A549 (cell line): ENCODE data around the gene KLHL24. TPM values are rescaled to one million over a fixed set of nuclear protein-coding genes. Genes with fewer than 3 reads are reported as not detected.

Experiments
- ATAC-seq, 2 experiments: fragments of 200-7000 bp in 1 of 2; fragments of >200 bp in 1 of 2; cut with Nextera tagmentation in 1 of 2; cut with Tn5 transposase in 1 of 2; 3 replicates each; pipeline versions ENCODE4 v1.8.0 to v1.9.1; 2018 to 2020; ENCODE audit warnings: mild to moderate bottlenecking in 1 of 2, moderate library complexity in 1 of 2
- CTCF ChIA-PET: fragments of 300-600 bp; sonication (Branson Sonifier 250); formaldehyde crosslinking; extraction: SDS; loops from one replicate; lab custom pipeline; 2021; ENCODE audit warnings: antibody characterized with exemption, inconsistent platforms; lab: Yijun Ruan, JAX
- POLR2A ChIA-PET: fragments of 350-600 bp; formaldehyde crosslinking; extraction: SDS; loops from one replicate; lab custom pipeline; 2021; ENCODE audit warnings: antibody characterized with exemption, inconsistent platforms; lab: Yijun Ruan, JAX
- DNase-seq, 2 experiments: peaks; one replicate each; pipeline versions ENCODE4 v3.0.0 to v3.0.0-alpha.2; 2011 to 2016; ENCODE audit warnings: low read depth in 1 of 2, low spot score in 1 of 2
- FAIRE-seq: peaks from 2 replicates; lab custom pipeline; 2011; peaks lifted over from hg19 to GRCh38; lab: Jason Lieb, UNC
- H3K27ac ChIP-seq, 2 experiments: fragments of >200 bp; sonication (Bioruptor Twin); formaldehyde crosslinking; 3 replicates each; pipeline ENCODE4 v1.5.1; 2016 to 2017
- H3K4me1 ChIP-seq: fragments of >200 bp; sonication (Bioruptor Twin); formaldehyde crosslinking; 3 replicates; pipeline ENCODE4 v1.6.1; 2016
- H3K4me2 ChIP-seq: fragments of >200 bp; sonication (Bioruptor Twin); formaldehyde crosslinking; 3 replicates; pipeline ENCODE4 v1.6.1; 2016
- H3K4me3 ChIP-seq: fragments of >200 bp; sonication (Bioruptor Twin); formaldehyde crosslinking; 3 replicates; pipeline ENCODE4 v1.5.1; 2016
- H3K9me3 ChIP-seq: fragments of >200 bp; sonication (Bioruptor Twin); formaldehyde crosslinking; 3 replicates; pipeline ENCODE4 v1.6.1; 2016
- EHF ChIP-seq: fragments of 250-450 bp; sonication (Bioruptor Pico); IDR thresholded peaks from 2 replicates; pipeline ENCODE4 v1.5.0; 2020; ENCODE audit warnings: mild to moderate bottlenecking
- ESRRA ChIP-seq: fragments of 150-350 bp; IDR thresholded peaks from 2 replicates; pipeline ENCODE4 v1.6.1; 2014; ENCODE audit warnings: mild to moderate bottlenecking, low read length, borderline replicate concordance
- HDAC2 ChIP-seq: fragments of 200-600 bp; sonication (generic); IDR thresholded peaks from 2 replicates; pipeline ENCODE4 v1.6.1; 2016
- HOXB13 ChIP-seq: fragments of 250-450 bp; sonication (Bioruptor Pico); IDR thresholded peaks from 2 replicates; pipeline ENCODE4 v1.5.0; 2020; ENCODE audit warnings: low read depth, mild to moderate bottlenecking, moderate library complexity
- JUN ChIP-seq, 2 experiments: fragments of >200 bp; sonication (Bioruptor Twin); formaldehyde crosslinking; IDR thresholded peaks; 2 replicates in 1 of 2; 3 replicates in 1 of 2; pipeline ENCODE4 v1.6.1; 2016 to 2017
- JUNB ChIP-seq: fragments of >200 bp; sonication (Bioruptor Twin); formaldehyde crosslinking; IDR thresholded peaks from 2 replicates; pipeline ENCODE4 v1.6.1; 2016
- KDM1A ChIP-seq: fragments of 200-600 bp; sonication (generic); IDR thresholded peaks from 2 replicates; pipeline ENCODE4 v1.6.1; 2016; ENCODE audit warnings: low read depth, mild to moderate bottlenecking
- KDM5A ChIP-seq: fragments of 200-600 bp; sonication (generic); IDR thresholded peaks from 2 replicates; pipeline ENCODE4 v1.6.1; 2016; ENCODE audit warnings: antibody characterized with exemption, mild to moderate bottlenecking
- NFE2L2 ChIP-seq: fragments of 150-350 bp; conservative IDR thresholded peaks from 2 replicates; pipeline ENCODE4 v1.6.1; 2014; ENCODE audit warnings: low read length
- NPAS2 ChIP-seq: fragments of 250-450 bp; sonication (Bioruptor Pico); IDR thresholded peaks from 2 replicates; pipeline ENCODE4 v1.8.0; 2022; ENCODE audit warnings: mild to moderate bottlenecking, moderate library complexity, borderline replicate concordance
- NR3C1 ChIP-seq: fragments of >200 bp; sonication (Bioruptor Twin); formaldehyde crosslinking; IDR thresholded peaks from 3 replicates; pipeline ENCODE4 v1.6.1; 2017
- PBX3 ChIP-seq: IDR thresholded peaks from 2 replicates; pipeline ENCODE4 v1.6.1; 2012
- RNF2 ChIP-seq: fragments of 200-600 bp; sonication (generic); IDR thresholded peaks from 2 replicates; pipeline ENCODE4 v1.6.1; 2016; ENCODE audit warnings: low read depth, mild to moderate bottlenecking, antibody characterized with exemption, moderate library complexity, borderline replicate concordance
- TP53 ChIP-seq: fragments of 250-450 bp; sonication (Bioruptor Pico); IDR thresholded peaks from 2 replicates; pipeline ENCODE4 v1.5.0; 2021; ENCODE audit warnings: mild to moderate bottlenecking, moderate library complexity
- ZNF302 ChIP-seq: fragments of 250-450 bp; sonication (Bioruptor Pico); IDR thresholded peaks from 2 replicates; pipeline ENCODE4 v1.9.0; 2021; ENCODE audit warnings: inconsistent platforms, mild to moderate bottlenecking, moderate library complexity
- WGBS: methylation state at CpG from one replicate; pipeline ENCODE4 v1.1.6; 2017; ENCODE audit errors: missing lambda C conversion rate; 5-methylcytosine and 5-hydroxymethylcytosine counted together
- polyA plus RNA-seq, 4 experiments: library from polyadenylated mRNA; depleted of rRNA in 3 of 4; stranded (reverse); fragments of >200 nt; fragmentation: RNase III in 1 of 4; extraction: RNeasy Plus Mini Kit Qiagen cat#74134 plus additional on column Dnase treatment in 1 of 4; gene quantifications; 2 replicates in 3 of 4; 3 replicates in 1 of 4; pipeline ENCODE4 v1.2.3, GENCODE V29; 2011 to 2017
- TF ChIP-seq, protein P1 (sequence below): fragments of 200-600 bp; sonication (generic); IDR thresholded peaks from 2 replicates; pipeline ENCODE4 v1.6.1; 2016; ENCODE audit warnings: antibody characterized with exemption, mild to moderate bottlenecking, moderate library complexity
- TF ChIP-seq, protein P2 (sequence below): fragments of >200 bp; sonication (Bioruptor Twin); formaldehyde crosslinking; IDR thresholded peaks from 2 replicates; pipeline ENCODE4 v1.6.1; 2016
- TF ChIP-seq, protein P3 (sequence below): fragments of >200 bp; sonication (Bioruptor Twin); formaldehyde crosslinking; IDR thresholded peaks from 3 replicates; pipeline ENCODE4 v1.5.1; 2016

The KLHL24 gene
- polyA plus RNA-seq, 2 of the 4 experiments (the other 2 are of a cell fraction), result 4.0 to 11.9 TPM

GRCh38 chr3:183731611-183732010 lies 96.2 kb downstream of the KLHL24 start:
- no peak for TF ChIP-seq ZNF302
- no peak for TF ChIP-seq ESRRA
- no peak for TF ChIP-seq JUN (IDR thresholded peaks at IDR 0.05)
- TF ChIP-seq HDAC2, result no peak
- no peak for TF ChIP-seq TP53 (CRISPR knock-in tag)
- TF ChIP-seq, protein P1, sequence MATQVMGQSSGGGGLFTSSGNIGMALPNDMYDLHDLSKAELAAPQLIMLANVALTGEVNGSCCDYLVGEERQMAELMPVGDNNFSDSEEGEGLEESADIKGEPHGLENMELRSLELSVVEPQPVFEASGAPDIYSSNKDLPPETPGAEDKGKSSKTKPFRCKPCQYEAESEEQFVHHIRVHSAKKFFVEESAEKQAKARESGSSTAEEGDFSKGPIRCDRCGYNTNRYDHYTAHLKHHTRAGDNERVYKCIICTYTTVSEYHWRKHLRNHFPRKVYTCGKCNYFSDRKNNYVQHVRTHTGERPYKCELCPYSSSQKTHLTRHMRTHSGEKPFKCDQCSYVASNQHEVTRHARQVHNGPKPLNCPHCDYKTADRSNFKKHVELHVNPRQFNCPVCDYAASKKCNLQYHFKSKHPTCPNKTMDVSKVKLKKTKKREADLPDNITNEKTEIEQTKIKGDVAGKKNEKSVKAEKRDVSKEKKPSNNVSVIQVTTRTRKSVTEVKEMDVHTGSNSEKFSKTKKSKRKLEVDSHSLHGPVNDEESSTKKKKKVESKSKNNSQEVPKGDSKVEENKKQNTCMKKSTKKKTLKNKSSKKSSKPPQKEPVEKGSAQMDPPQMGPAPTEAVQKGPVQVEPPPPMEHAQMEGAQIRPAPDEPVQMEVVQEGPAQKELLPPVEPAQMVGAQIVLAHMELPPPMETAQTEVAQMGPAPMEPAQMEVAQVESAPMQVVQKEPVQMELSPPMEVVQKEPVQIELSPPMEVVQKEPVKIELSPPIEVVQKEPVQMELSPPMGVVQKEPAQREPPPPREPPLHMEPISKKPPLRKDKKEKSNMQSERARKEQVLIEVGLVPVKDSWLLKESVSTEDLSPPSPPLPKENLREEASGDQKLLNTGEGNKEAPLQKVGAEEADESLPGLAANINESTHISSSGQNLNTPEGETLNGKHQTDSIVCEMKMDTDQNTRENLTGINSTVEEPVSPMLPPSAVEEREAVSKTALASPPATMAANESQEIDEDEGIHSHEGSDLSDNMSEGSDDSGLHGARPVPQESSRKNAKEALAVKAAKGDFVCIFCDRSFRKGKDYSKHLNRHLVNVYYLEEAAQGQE, result no peak
- TF ChIP-seq KDM1A, result no peak
- TF ChIP-seq NR3C1, result no peak
- TF ChIP-seq RNF2, result no peak
- TF ChIP-seq NPAS2 (CRISPR knock-in tag), result no peak
- no peak for TF ChIP-seq KDM5A
- TF ChIP-seq EHF (CRISPR knock-in tag), result no peak
- TF ChIP-seq HOXB13 (CRISPR knock-in tag), result no peak
- TF ChIP-seq JUNB, result no peak
- TF ChIP-seq NFE2L2, result no peak
- no peak for TF ChIP-seq PBX3
- TF ChIP-seq, protein P2, sequence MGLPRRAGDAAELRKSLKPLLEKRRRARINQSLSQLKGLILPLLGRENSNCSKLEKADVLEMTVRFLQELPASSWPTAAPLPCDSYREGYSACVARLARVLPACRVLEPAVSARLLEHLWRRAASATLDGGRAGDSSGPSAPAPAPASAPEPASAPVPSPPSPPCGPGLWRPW, result no peak
- H3K9me3 ChIP-seq, result no peaks in the 10 kb centered on the region
- H3K4me2 ChIP-seq, result no peak overlapping the region
- ATAC-seq, result no peak
- H3K4me3 ChIP-seq, result no peak overlapping the region
- no peaks in the 10 kb centered on the region for H3K4me1 ChIP-seq
- DNase-seq, result no peak
- 93% methylated on average over 5 of the region's 5 CpGs for WGBS
- ChIA-PET POLR2A (no interaction called here), CTCF (no interaction called here)
- no peak overlapping the region for H3K27ac ChIP-seq
- FAIRE-seq, result no peak

- FAIRE-seq, result no peak
- H3K27ac ChIP-seq, result no peak overlapping the region
- no peak for DNase-seq
- H3K4me3 ChIP-seq, result no peak overlapping the region
- ChIA-PET POLR2A (no interaction called here), CTCF (no interaction called here)
- TF ChIP-seq KDM5A (no peak), RNF2 (no peak), PBX3 (no peak)
- TF ChIP-seq, protein P3, sequence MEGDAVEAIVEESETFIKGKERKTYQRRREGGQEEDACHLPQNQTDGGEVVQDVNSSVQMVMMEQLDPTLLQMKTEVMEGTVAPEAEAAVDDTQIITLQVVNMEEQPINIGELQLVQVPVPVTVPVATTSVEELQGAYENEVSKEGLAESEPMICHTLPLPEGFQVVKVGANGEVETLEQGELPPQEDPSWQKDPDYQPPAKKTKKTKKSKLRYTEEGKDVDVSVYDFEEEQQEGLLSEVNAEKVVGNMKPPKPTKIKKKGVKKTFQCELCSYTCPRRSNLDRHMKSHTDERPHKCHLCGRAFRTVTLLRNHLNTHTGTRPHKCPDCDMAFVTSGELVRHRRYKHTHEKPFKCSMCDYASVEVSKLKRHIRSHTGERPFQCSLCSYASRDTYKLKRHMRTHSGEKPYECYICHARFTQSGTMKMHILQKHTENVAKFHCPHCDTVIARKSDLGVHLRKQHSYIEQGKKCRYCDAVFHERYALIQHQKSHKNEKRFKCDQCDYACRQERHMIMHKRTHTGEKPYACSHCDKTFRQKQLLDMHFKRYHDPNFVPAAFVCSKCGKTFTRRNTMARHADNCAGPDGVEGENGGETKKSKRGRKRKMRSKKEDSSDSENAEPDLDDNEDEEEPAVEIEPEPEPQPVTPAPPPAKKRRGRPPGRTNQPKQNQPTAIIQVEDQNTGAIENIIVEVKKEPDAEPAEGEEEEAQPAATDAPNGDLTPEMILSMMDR, result no peak
- no peaks in the 10 kb centered on the region for H3K9me3 ChIP-seq
- no peak for ATAC-seq
- 88% methylated on average over 7 of the region's 7 CpGs for WGBS
- no peaks in the 10 kb centered on the region for H3K4me1 ChIP-seq
- no peak overlapping the region for H3K4me2 ChIP-seq
Measured at GRCh38 chr3:183733553-183733952, 98.1 kb downstream of the KLHL24 start.

Other genes starting within 250 kb of the KLHL24 start
- 0.05 and 0.12 TPM in 2 replicates for gene MCF2L2, start 207.0 kb upstream of the KLHL24 start, polyA plus RNA-seq (2011; rRNA removed)
- 0.03 to 0.04 TPM in 2 of 3 replicates, not detected in the other for gene MCF2L2, start 207.0 kb upstream of the KLHL24 start, polyA plus RNA-seq (2017; fragmentation: RNase III; extraction: RNeasy Plus Mini Kit Qiagen cat#74134 plus additional on column Dnase treatment)
- not detected in 2 replicates for gene KLHL6, start 79.9 kb upstream of the KLHL24 start, polyA plus RNA-seq (2011; rRNA removed)
- not detected in 3 replicates for gene KLHL6, start 79.9 kb upstream of the KLHL24 start, polyA plus RNA-seq (2017; fragmentation: RNase III; extraction: RNeasy Plus Mini Kit Qiagen cat#74134 plus additional on column Dnase treatment)
- 15.3 and 17.4 TPM in 2 replicates for gene YEATS2, start 62.2 kb downstream of the KLHL24 start, polyA plus RNA-seq (2011; rRNA removed)
- 11.2 to 12.6 TPM (median 11.9 TPM) in 3 replicates for gene YEATS2, start 62.2 kb downstream of the KLHL24 start, polyA plus RNA-seq (2017; fragmentation: RNase III; extraction: RNeasy Plus Mini Kit Qiagen cat#74134 plus additional on column Dnase treatment)
- 0.45 and 1.2 TPM in 2 replicates for gene MAP6D1, start 190.0 kb downstream of the KLHL24 start, polyA plus RNA-seq (2011; rRNA removed)
- 0.68 to 1.1 TPM (median 1.0 TPM) in 3 replicates for gene MAP6D1, start 190.0 kb downstream of the KLHL24 start, polyA plus RNA-seq (2017; fragmentation: RNase III; extraction: RNeasy Plus Mini Kit Qiagen cat#74134 plus additional on column Dnase treatment)
- gene PARL, start 249.3 kb downstream of the KLHL24 start, polyA plus RNA-seq (2011; rRNA removed), result 59.7 and 71.6 TPM in 2 replicates
- gene PARL, start 249.3 kb downstream of the KLHL24 start, polyA plus RNA-seq (2017; fragmentation: RNase III; extraction: RNeasy Plus Mini Kit Qiagen cat#74134 plus additional on column Dnase treatment), result 45.9 to 52.7 TPM (median 48.9 TPM) in 3 replicates